ENCODE data around the gene RGS7. TPM values are rescaled to one million over a fixed set of nuclear protein-coding genes. Genes with fewer than 3 reads are reported as not detected.

RGS7 gene
- polyA plus RNA-seq, 1 donor from 2014 or later, result 24.2 TPM

DNA sequence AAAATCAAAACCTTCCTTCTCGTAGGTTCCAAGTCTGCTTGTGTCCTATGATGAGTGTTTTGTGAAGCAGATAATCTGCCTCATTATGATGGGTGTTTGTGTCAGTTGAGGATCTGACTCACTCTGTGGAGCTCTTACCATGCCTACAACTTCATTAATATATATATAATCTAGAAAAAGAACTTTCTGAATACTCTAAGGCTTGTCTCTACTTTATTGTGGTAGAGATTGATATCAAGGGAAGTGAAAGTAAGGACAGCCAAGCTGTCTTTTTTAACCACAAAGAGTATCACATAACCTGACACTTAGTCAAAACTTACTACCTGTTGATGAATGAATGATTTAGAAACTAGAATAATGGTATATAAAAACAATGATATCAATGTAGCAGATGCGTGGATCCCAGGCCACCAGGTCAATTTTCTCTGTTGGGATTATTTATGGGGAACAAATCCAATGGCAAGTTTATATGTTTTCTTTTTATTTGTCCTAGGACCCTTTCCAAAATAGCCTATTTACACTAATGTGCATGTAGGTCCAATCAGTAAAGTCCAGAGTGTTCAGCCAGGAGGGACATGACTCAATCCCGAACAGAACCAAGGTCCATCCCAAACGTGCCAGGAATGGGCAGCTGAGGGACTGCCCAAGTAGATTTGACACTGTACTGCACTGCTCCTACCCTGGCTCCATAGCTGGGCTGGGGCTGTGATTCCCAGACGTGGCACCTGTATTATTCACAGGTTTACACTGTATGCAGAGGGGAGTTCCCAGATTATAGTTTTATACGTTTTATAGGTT is 562.8 kb downstream of the RGS7 start:
- TF ChIP-seq MXI1 (conservative IDR thresholded peaks at IDR 0.05; ENCODE audit: poor library complexity, severe bottlenecking), result no peak
- TF ChIP-seq TAF1 (IDR thresholded peaks at IDR 0.05; ENCODE audit: low read depth), result no peak
- TF ChIP-seq, protein P1, sequence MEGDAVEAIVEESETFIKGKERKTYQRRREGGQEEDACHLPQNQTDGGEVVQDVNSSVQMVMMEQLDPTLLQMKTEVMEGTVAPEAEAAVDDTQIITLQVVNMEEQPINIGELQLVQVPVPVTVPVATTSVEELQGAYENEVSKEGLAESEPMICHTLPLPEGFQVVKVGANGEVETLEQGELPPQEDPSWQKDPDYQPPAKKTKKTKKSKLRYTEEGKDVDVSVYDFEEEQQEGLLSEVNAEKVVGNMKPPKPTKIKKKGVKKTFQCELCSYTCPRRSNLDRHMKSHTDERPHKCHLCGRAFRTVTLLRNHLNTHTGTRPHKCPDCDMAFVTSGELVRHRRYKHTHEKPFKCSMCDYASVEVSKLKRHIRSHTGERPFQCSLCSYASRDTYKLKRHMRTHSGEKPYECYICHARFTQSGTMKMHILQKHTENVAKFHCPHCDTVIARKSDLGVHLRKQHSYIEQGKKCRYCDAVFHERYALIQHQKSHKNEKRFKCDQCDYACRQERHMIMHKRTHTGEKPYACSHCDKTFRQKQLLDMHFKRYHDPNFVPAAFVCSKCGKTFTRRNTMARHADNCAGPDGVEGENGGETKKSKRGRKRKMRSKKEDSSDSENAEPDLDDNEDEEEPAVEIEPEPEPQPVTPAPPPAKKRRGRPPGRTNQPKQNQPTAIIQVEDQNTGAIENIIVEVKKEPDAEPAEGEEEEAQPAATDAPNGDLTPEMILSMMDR (IDR thresholded peaks at IDR 0.05; ENCODE audit: poor library complexity, severe bottlenecking), result no peak
- TF ChIP-seq POLR2AphosphoS5 (IDR thresholded peaks at IDR 0.05), result no peak
- TF ChIP-seq RAD21 (conservative IDR thresholded peaks at IDR 0.05), result no peak
- no peak for TF ChIP-seq EP300 (conservative IDR thresholded peaks at IDR 0.05; ENCODE audit: poor library complexity, severe bottlenecking)
- TF ChIP-seq, protein P2, sequence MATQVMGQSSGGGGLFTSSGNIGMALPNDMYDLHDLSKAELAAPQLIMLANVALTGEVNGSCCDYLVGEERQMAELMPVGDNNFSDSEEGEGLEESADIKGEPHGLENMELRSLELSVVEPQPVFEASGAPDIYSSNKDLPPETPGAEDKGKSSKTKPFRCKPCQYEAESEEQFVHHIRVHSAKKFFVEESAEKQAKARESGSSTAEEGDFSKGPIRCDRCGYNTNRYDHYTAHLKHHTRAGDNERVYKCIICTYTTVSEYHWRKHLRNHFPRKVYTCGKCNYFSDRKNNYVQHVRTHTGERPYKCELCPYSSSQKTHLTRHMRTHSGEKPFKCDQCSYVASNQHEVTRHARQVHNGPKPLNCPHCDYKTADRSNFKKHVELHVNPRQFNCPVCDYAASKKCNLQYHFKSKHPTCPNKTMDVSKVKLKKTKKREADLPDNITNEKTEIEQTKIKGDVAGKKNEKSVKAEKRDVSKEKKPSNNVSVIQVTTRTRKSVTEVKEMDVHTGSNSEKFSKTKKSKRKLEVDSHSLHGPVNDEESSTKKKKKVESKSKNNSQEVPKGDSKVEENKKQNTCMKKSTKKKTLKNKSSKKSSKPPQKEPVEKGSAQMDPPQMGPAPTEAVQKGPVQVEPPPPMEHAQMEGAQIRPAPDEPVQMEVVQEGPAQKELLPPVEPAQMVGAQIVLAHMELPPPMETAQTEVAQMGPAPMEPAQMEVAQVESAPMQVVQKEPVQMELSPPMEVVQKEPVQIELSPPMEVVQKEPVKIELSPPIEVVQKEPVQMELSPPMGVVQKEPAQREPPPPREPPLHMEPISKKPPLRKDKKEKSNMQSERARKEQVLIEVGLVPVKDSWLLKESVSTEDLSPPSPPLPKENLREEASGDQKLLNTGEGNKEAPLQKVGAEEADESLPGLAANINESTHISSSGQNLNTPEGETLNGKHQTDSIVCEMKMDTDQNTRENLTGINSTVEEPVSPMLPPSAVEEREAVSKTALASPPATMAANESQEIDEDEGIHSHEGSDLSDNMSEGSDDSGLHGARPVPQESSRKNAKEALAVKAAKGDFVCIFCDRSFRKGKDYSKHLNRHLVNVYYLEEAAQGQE (IDR thresholded peaks at IDR 0.05; ENCODE audit: borderline replicate concordance), result no peak
- TF ChIP-seq SMC3 (conservative IDR thresholded peaks at IDR 0.05; ENCODE audit: poor library complexity), result no peak
- no peak for TF ChIP-seq EZH2 (IDR thresholded peaks at IDR 0.05; ENCODE audit: borderline replicate concordance, insufficient read depth, low read length, poor library complexity, severe bottlenecking)
- H3K4me3 ChIP-seq (ENCODE audit: low read length), result no peak overlapping the region
- no peaks in the 10 kb centered on the region for H3K9me2 ChIP-seq (ENCODE audit: insufficient read depth, low read length)
- no peaks in the 10 kb centered on the region for H3K36me3 ChIP-seq (ENCODE audit: insufficient read depth, low read length)
- no peaks in the 10 kb centered on the region for H3K9me3 ChIP-seq (ENCODE audit: low read length)
- no peaks in the 10 kb centered on the region for H3K79me2 ChIP-seq (replicated peaks; ENCODE audit: insufficient read depth, low read length)
- no peaks in the 10 kb centered on the region for H4K20me1 ChIP-seq (ENCODE audit: insufficient read depth)
- H3K27me3 ChIP-seq (ENCODE audit: insufficient read depth, low read depth, low read length), result no peaks in the 10 kb centered on the region
- no peak overlapping the region for H3K27ac ChIP-seq (ENCODE audit: low read length)
- H2AFZ ChIP-seq (ENCODE audit: low read depth, low read length), result no peak overlapping the region
- no peak overlapping the region for H3K9ac ChIP-seq (ENCODE audit: low read length)
- no peaks in the 10 kb centered on the region for H3F3A ChIP-seq (ENCODE audit: insufficient read depth, low read length, poor library complexity, severe bottlenecking)
- H3K4me2 ChIP-seq (ENCODE audit: low read length), result no peak overlapping the region

DNA sequence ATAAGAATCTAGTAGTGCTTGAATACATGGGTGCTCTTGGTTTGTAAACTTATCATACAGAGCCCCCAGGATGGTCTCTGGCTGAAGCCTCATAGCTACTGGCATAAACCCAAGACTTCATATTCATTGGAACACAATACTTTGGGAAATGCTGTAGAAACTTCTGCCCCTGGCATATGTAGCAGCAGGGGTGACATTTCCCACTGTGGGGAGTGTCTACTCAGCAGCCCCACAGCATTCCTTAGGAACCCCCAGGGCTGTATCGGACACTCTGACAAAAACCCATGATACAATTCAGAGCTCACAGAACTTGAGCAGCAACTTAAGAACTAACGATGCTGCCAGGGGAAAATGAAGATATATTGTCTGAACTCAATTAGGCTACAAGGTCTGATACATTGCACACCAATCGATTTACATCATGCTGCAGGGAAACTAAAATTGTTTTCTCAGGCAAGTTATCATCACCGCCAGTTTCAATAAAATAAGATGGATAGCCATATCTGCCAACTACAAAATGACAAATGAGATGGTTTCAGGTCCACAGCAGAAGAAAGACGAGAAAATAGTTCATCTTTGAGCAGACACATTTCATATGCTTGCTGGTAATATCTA is 564.0 kb downstream of the RGS7 start:
- no peak overlapping the region for H3K27ac ChIP-seq (ENCODE audit: low read length)
- H2AFZ ChIP-seq (ENCODE audit: low read depth, low read length), result no peak overlapping the region
- no peaks in the 10 kb centered on the region for H3K27me3 ChIP-seq (ENCODE audit: insufficient read depth, low read depth, low read length)
- H3K9me3 ChIP-seq (ENCODE audit: low read length), result no peaks in the 10 kb centered on the region
- no peaks in the 10 kb centered on the region for H4K20me1 ChIP-seq (ENCODE audit: insufficient read depth)
- H3F3A ChIP-seq (ENCODE audit: insufficient read depth, low read length, poor library complexity, severe bottlenecking), result no peaks in the 10 kb centered on the region
- no peak overlapping the region for H3K9ac ChIP-seq (ENCODE audit: low read length)
- TF ChIP-seq EP300 (conservative IDR thresholded peaks at IDR 0.05; ENCODE audit: poor library complexity, severe bottlenecking) (no peak), MXI1 (conservative IDR thresholded peaks at IDR 0.05; ENCODE audit: poor library complexity, severe bottlenecking) (no peak), TAF1 (IDR thresholded peaks at IDR 0.05; ENCODE audit: low read depth) (no peak), POLR2AphosphoS5 (IDR thresholded peaks at IDR 0.05) (no peak), SMC3 (conservative IDR thresholded peaks at IDR 0.05; ENCODE audit: poor library complexity) (no peak), RAD21 (conservative IDR thresholded peaks at IDR 0.05) (no peak), EZH2 (IDR thresholded peaks at IDR 0.05; ENCODE audit: borderline replicate concordance, insufficient read depth, low read length, poor library complexity, severe bottlenecking) (no peak)
- TF ChIP-seq, protein P1 (IDR thresholded peaks at IDR 0.05; ENCODE audit: poor library complexity, severe bottlenecking), result no peak
- TF ChIP-seq, protein P2 (IDR thresholded peaks at IDR 0.05; ENCODE audit: borderline replicate concordance), result no peak
- H3K36me3 ChIP-seq (ENCODE audit: insufficient read depth, low read length), result no peaks in the 10 kb centered on the region
- no peaks in the 10 kb centered on the region for H3K9me2 ChIP-seq (ENCODE audit: insufficient read depth, low read length)
- no peak overlapping the region for H3K4me3 ChIP-seq (ENCODE audit: low read length)
- no peaks in the 10 kb centered on the region for H3K79me2 ChIP-seq (replicated peaks; ENCODE audit: insufficient read depth, low read length)
- no peak overlapping the region for H3K4me2 ChIP-seq (ENCODE audit: low read length)
